DOHH2 (cell line): ENCODE measurements around the gene NFIA.

ENCODE experiments used
- EZH2phosphoT487 ChIP-seq: fragments of 200-600 bp; sonication (generic); IDR thresholded peaks from 2 replicates; pipeline ENCODE4 v1.6.1; 2017; ENCODE audit warnings: borderline replicate concordance, mild to moderate bottlenecking, antibody characterized with exemption, low read length, moderate library complexity, mixed read lengths
- TF ChIP-seq, protein P1 (sequence below): fragments of 200-600 bp; sonication (generic); IDR thresholded peaks from one replicate; pipeline ENCODE4 v1.5.1; 2014; ENCODE audit warnings: antibody characterized with exemption, mild to moderate bottlenecking, low read depth, low read length; ENCODE audit not compliant: poor library complexity, severe bottlenecking

DNA sequence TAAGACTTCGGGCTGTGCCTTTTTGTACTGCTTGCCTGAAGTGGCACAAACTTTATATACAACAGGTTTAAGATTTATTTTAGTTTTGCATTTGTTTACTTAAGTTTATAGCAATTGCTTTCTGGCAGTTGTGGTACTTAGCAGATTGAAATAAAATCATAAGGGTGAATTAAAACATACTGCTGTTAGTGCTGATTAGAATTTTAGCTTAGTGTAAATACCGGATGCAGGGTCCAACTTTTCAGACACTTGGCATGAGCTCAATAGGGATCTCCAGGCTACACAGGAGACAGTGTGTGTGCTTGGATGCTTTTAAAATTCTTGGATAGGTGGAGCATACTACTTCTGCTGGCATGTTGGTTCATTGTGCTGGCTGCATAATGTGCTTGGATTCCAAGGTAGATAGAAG lies 159.6 kb downstream of the NFIA start:
- TF ChIP-seq, protein P1, sequence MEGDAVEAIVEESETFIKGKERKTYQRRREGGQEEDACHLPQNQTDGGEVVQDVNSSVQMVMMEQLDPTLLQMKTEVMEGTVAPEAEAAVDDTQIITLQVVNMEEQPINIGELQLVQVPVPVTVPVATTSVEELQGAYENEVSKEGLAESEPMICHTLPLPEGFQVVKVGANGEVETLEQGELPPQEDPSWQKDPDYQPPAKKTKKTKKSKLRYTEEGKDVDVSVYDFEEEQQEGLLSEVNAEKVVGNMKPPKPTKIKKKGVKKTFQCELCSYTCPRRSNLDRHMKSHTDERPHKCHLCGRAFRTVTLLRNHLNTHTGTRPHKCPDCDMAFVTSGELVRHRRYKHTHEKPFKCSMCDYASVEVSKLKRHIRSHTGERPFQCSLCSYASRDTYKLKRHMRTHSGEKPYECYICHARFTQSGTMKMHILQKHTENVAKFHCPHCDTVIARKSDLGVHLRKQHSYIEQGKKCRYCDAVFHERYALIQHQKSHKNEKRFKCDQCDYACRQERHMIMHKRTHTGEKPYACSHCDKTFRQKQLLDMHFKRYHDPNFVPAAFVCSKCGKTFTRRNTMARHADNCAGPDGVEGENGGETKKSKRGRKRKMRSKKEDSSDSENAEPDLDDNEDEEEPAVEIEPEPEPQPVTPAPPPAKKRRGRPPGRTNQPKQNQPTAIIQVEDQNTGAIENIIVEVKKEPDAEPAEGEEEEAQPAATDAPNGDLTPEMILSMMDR: no peak
- no peak for TF ChIP-seq EZH2phosphoT487
